Measurements from ENCODE around the gene NDEL1.

- TF ChIP-seq CTCF (IDR thresholded peaks at IDR 0.05; ENCODE audit: borderline replicate concordance, extremely low read depth, low read length, poor library complexity, severe bottlenecking) (no peak), EZH2 (IDR thresholded peaks at IDR 0.05; ENCODE audit: borderline replicate concordance, low read depth, low read length, severe bottlenecking) (no peak)
These were observed 29.5 kb upstream of the NDEL1 start for GRCh38 chr17:8406174-8406573.

All from DND-41 (cell line).